8988T (cell line): Measurements from ENCODE around the gene HSD17B14.
A peak's percentile ranks its signal among the peaks of the same experiment; 100 is the strongest.
"Not testable (repeated sequence)": the region's sequence is repeated elsewhere in the genome, so short reads cannot be mapped to it uniquely, and the experiment has no call there.

Experiments
- DNase-seq: peaks from one replicate; pipeline ENCODE4 v3.0.0; 2011

Gene HSD17B14

GRCh38 chr19:48795685-48796070 is 40.6 kb downstream of the HSD17B14 start:
- no peak for DNase-seq

GRCh38 chr19:48795055-48795684 is 41.1 kb downstream of the HSD17B14 start:
- DNase-seq: peak; percentile 65

GRCh38 chr19:48794291-48794690 is 42.0 kb downstream of the HSD17B14 start:
- no peak for DNase-seq

- DNase-seq: no peak
Measured at GRCh38 chr19:48793271-48793670, 43.0 kb downstream of the HSD17B14 start.

GRCh38 chr19:48787331-48787730 is 49.0 kb downstream of the HSD17B14 start:
- not testable (repeated sequence) for DNase-seq

- DNase-seq: not testable (repeated sequence)
Measured at GRCh38 chr19:48786422-48786821, 49.9 kb downstream of the HSD17B14 start.

GRCh38 chr19:48784527-48784926 is 51.8 kb downstream of the HSD17B14 start:
- DNase-seq: no peak

GRCh38 chr19:48780631-48781391 is 55.5 kb downstream of the HSD17B14 start:
- no peak for DNase-seq

- no peak for DNase-seq
Measured at GRCh38 chr19:48779636-48780035, 56.7 kb downstream of the HSD17B14 start.

GRCh38 chr19:48777720-48778119 is 58.6 kb downstream of the HSD17B14 start:
- DNase-seq: no peak

GRCh38 chr19:48777139-48777538 is 59.2 kb downstream of the HSD17B14 start:
- no peak for DNase-seq

GRCh38 chr19:48772503-48772953 is 63.8 kb downstream of the HSD17B14 start:
- DNase-seq: no peak

- no peak for DNase-seq
Measured at GRCh38 chr19:48770734-48771472, 65.4 kb downstream of the HSD17B14 start.

GRCh38 chr19:48770266-48770665 is 66.0 kb downstream of the HSD17B14 start:
- DNase-seq: no peak

GRCh38 chr19:48768994-48769713 is 67.1 kb downstream of the HSD17B14 start:
- DNase-seq: no peak

GRCh38 chr19:48768171-48768753 is 68.0 kb downstream of the HSD17B14 start:
- DNase-seq: not testable (repeated sequence)

- DNase-seq: not testable (repeated sequence)
Measured at GRCh38 chr19:48765816-48766215, 70.5 kb downstream of the HSD17B14 start.
